GM23338 (cell line): ENCODE measurements around the gene CHD9.

ENCODE experiments used
- CREB1 ChIP-seq: fragments of 250-450 bp; sonication (Bioruptor Pico); IDR thresholded peaks from 2 replicates; pipeline ENCODE4 v1.5.0; 2020; ENCODE audit warnings: low read depth, mild to moderate bottlenecking, moderate library complexity
- CTCF ChIP-seq, 2 experiments: fragments of 200-600 bp in 1 of 2; sonication (generic) in 1 of 2; conservative IDR thresholded peaks; 2 replicates each; pipeline versions ENCODE4 v1.5.1 to v1.6.1; 2016 to 2017; ENCODE audit warnings: antibody characterized with exemption in 2 of 2, low read depth in 2 of 2, mild to moderate bottlenecking in 2 of 2, moderate library complexity in 1 of 2
- ETS1 ChIP-seq: IDR thresholded peaks from 2 replicates; pipeline ENCODE4 v1.6.1; 2016; ENCODE audit warnings: antibody characterized with exemption
- EZH2 ChIP-seq: fragments of 200-600 bp; sonication (generic); IDR thresholded peaks from one replicate; pipeline ENCODE4 v1.8.0; 2017; ENCODE audit warnings: antibody characterized with exemption, mild to moderate bottlenecking, low read depth; ENCODE audit not compliant: unreplicated experiment
- EZH2phosphoT487 ChIP-seq: fragments of 200-600 bp; sonication (generic); IDR thresholded peaks from one replicate; pipeline ENCODE4 v1.8.1; 2018; ENCODE audit warnings: antibody characterized with exemption; ENCODE audit not compliant: unreplicated experiment
- JUNB ChIP-seq: IDR thresholded peaks from one replicate; pipeline ENCODE4 v1.6.1; 2016; ENCODE audit warnings: antibody characterized with exemption; ENCODE audit not compliant: unreplicated experiment
- POLR2AphosphoS5 ChIP-seq: IDR thresholded peaks from 2 replicates; pipeline ENCODE4 v1.6.1; 2016; ENCODE audit warnings: antibody characterized with exemption, low read depth
- REST ChIP-seq: IDR thresholded peaks from one replicate; pipeline ENCODE4 v1.6.1; 2018; ENCODE audit warnings: antibody characterized with exemption; ENCODE audit not compliant: unreplicated experiment
- ZNF114 ChIP-seq: fragments of 250-450 bp; sonication (Bioruptor Pico); IDR thresholded peaks from 2 replicates; pipeline ENCODE4 v1.5.0; 2020; ENCODE audit warnings: mild to moderate bottlenecking, moderate library complexity
- ZNF331 ChIP-seq: fragments of 250-450 bp; sonication (Bioruptor Pico); IDR thresholded peaks from 2 replicates; pipeline ENCODE4 v1.5.0; 2020; ENCODE audit warnings: low read depth, mild to moderate bottlenecking, moderate library complexity

GRCh38 chr16:53031323-53031942 is 23.4 kb upstream of the CHD9 start:
- TF ChIP-seq CTCF (conservative IDR thresholded peaks at IDR 0.05; ENCODE audit: low read depth in 2 of 2) = no peak
- no peak for TF ChIP-seq EZH2
- TF ChIP-seq CREB1 (CRISPR knock-in tag) = no peak
- no peak for TF ChIP-seq POLR2AphosphoS5
- TF ChIP-seq ZNF114 (CRISPR knock-in tag) = no peak
- TF ChIP-seq REST = no peak
- TF ChIP-seq ETS1 = no peak
- no peak for TF ChIP-seq ZNF331
- TF ChIP-seq EZH2phosphoT487 = no peak
- no peak for TF ChIP-seq JUNB
